GM20431 (cell line): Measurements from ENCODE around the gene KIFBP.

ENCODE experiments used
- in situ Hi-C: fragments of 300-500 bp; cut with MseI, MboI; formaldehyde crosslinking; loops from one replicate; pipeline ENCODE4 v1.15.0; 2020; ENCODE audit warnings: low sequenced_read_pairs; ENCODE audit not compliant: unreplicated experiment

The KIFBP gene

GRCh38 chr10:69045441-69046300 is 57.1 kb downstream of the KIFBP start:
- in situ Hi-C loops: no loop called here

- in situ Hi-C loops: no loop called here
Measured at GRCh38 chr10:69047111-69047832, 58.7 kb downstream of the KIFBP start.

- in situ Hi-C loops: no loop called here
Measured at GRCh38 chr10:69048103-69048502, 59.5 kb downstream of the KIFBP start.

GRCh38 chr10:69049566-69049961 is 61.0 kb downstream of the KIFBP start:
- in situ Hi-C loops: no loop called here

- in situ Hi-C loops: no loop called here
Measured at GRCh38 chr10:69051303-69051702, 62.7 kb downstream of the KIFBP start.

- in situ Hi-C loops: no loop called here
Measured at GRCh38 chr10:69051710-69052487, 63.3 kb downstream of the KIFBP start.

- in situ Hi-C loops: no loop called here
Measured at GRCh38 chr10:69052736-69053135, 64.1 kb downstream of the KIFBP start.

- in situ Hi-C loops: no loop called here
Measured at GRCh38 chr10:69055241-69055640, 66.6 kb downstream of the KIFBP start.

- in situ Hi-C loops: no loop called here
Measured at GRCh38 chr10:69056129-69056528, 67.5 kb downstream of the KIFBP start.

- in situ Hi-C loops: no loop called here
Measured at GRCh38 chr10:69056536-69057260, 68.1 kb downstream of the KIFBP start.

- in situ Hi-C loops: no loop called here
Measured at GRCh38 chr10:69057261-69057950, 68.8 kb downstream of the KIFBP start.

GRCh38 chr10:69057951-69058297 is 69.3 kb downstream of the KIFBP start:
- in situ Hi-C loops: no loop called here

- in situ Hi-C loops: no loop called here
Measured at GRCh38 chr10:69060127-69060798, 71.7 kb downstream of the KIFBP start.

- in situ Hi-C loops: no loop called here
Measured at GRCh38 chr10:69061305-69062161, 72.9 kb downstream of the KIFBP start.

- in situ Hi-C loops: no loop called here
Measured at GRCh38 chr10:69062901-69063300, 74.3 kb downstream of the KIFBP start.

- in situ Hi-C loops: no loop called here
Measured at GRCh38 chr10:69064762-69065328, 76.2 kb downstream of the KIFBP start.

- in situ Hi-C loops: no loop called here
Measured at GRCh38 chr10:69065406-69066361, 77.1 kb downstream of the KIFBP start.
